HepG2 (cell line): ENCODE results near the gene ABCE1. TPM values are rescaled to one million over a fixed set of nuclear protein-coding genes. Genes with fewer than 3 reads are reported as not detected.
A peak's percentile ranks its signal among the peaks of the same experiment; 100 is the strongest.

Experiments
- EHMT2 ChIP-seq: fragments of 200-600 bp; sonication (generic); IDR thresholded peaks from 2 replicates; pipeline ENCODE4 v1.7.0; 2017; ENCODE audit warnings: antibody characterized with exemption, low read depth, low read length, borderline replicate concordance
- FUBP1 ChIP-seq: sonication (generic); formaldehyde crosslinking; IDR thresholded peaks from 2 replicates; pipeline ENCODE4 v1.5.1; 2020; ENCODE audit warnings: missing genetic modification reagents, mild to moderate bottlenecking, borderline replicate concordance
- HMG20A ChIP-seq: IDR thresholded peaks from 2 replicates; pipeline ENCODE4 v1.6.1; 2016; ENCODE audit warnings: borderline replicate concordance
- HNF4G ChIP-seq, 2 experiments: sonication (generic) in 1 of 2; formaldehyde crosslinking in 1 of 2; IDR thresholded peaks; 2 replicates each; pipeline versions ENCODE4 v1.4.0 to v1.6.1; 2011 to 2020; ENCODE audit warnings: borderline replicate concordance in 2 of 2, low read depth in 2 of 2, mild to moderate bottlenecking in 2 of 2, low read length in 1 of 2, missing genetic modification reagents in 1 of 2, moderate library complexity in 1 of 2
- IRF1 ChIP-seq: sonication (generic); formaldehyde crosslinking; IDR thresholded peaks from 2 replicates; pipeline ENCODE4 v1.4.0; 2020; ENCODE audit warnings: low read depth, mild to moderate bottlenecking, missing genetic modification reagents
- KAT7 ChIP-seq: IDR thresholded peaks from 2 replicates; pipeline ENCODE4 v1.6.1; 2018; ENCODE audit warnings: borderline replicate concordance, missing compliant biosample characterization
- KMT2B ChIP-seq: IDR thresholded peaks from 2 replicates; pipeline ENCODE4 v1.6.1; 2016; ENCODE audit warnings: missing genetic modification reagents, missing compliant biosample characterization
- MTA1 ChIP-seq: sonication (generic); formaldehyde crosslinking; IDR thresholded peaks from 2 replicates; pipeline ENCODE4 v1.4.0; 2020; ENCODE audit warnings: missing genetic modification reagents, mild to moderate bottlenecking, borderline replicate concordance
- MTF1 ChIP-seq: sonication (generic); formaldehyde crosslinking; IDR thresholded peaks from 2 replicates; pipeline ENCODE4 v1.5.0; 2020; ENCODE audit warnings: missing genetic modification reagents
- PHF5A ChIP-seq: IDR thresholded peaks from one replicate; pipeline ENCODE4 v1.6.1; 2018; ENCODE audit warnings: low read depth, missing genetic modification reagents; ENCODE audit not compliant: unreplicated experiment
- RBAK ChIP-seq: sonication (generic); formaldehyde crosslinking; IDR thresholded peaks from 2 replicates; pipeline ENCODE4 v1.5.1; 2020; ENCODE audit warnings: mild to moderate bottlenecking, missing genetic modification reagents
- SMAD9 ChIP-seq: sonication (generic); formaldehyde crosslinking; IDR thresholded peaks from 2 replicates; pipeline ENCODE4 v1.5.1; 2020; ENCODE audit warnings: mild to moderate bottlenecking, missing genetic modification reagents
- THAP7 ChIP-seq: sonication (generic); formaldehyde crosslinking; IDR thresholded peaks from 2 replicates; pipeline ENCODE4 v1.8.1; 2023; ENCODE audit warnings: mild to moderate bottlenecking, missing genetic modification reagents
- ZBED4 ChIP-seq: sonication (generic); formaldehyde crosslinking; IDR thresholded peaks from 2 replicates; pipeline ENCODE4 v1.4.0; 2020; ENCODE audit warnings: missing genetic modification reagents, borderline replicate concordance
- ZFP1 ChIP-seq: IDR thresholded peaks from 2 replicates; pipeline ENCODE4 v1.6.1; 2016
- ZFP82 ChIP-seq: sonication (generic); formaldehyde crosslinking; IDR thresholded peaks from 2 replicates; pipeline ENCODE4 v1.5.1; 2020; ENCODE audit warnings: mild to moderate bottlenecking, missing genetic modification reagents, borderline replicate concordance
- ZGPAT ChIP-seq: IDR thresholded peaks from 2 replicates; pipeline ENCODE4 v1.6.1; 2016; ENCODE audit warnings: mild to moderate bottlenecking
- ZNF510 ChIP-seq: sonication (generic); formaldehyde crosslinking; IDR thresholded peaks from 2 replicates; pipeline ENCODE4 v1.4.0; 2020; ENCODE audit warnings: low read depth, mild to moderate bottlenecking, missing genetic modification reagents
- ZSCAN22 ChIP-seq: sonication (generic); formaldehyde crosslinking; IDR thresholded peaks from 2 replicates; pipeline ENCODE4 v1.4.0; 2020; ENCODE audit warnings: mild to moderate bottlenecking, missing genetic modification reagents
- polyA plus RNA-seq, 8 experiments: library from polyadenylated mRNA; depleted of rRNA in 3 of 8; stranded (reverse) in 7 of 8; unstranded in 1 of 8; fragments of >200 nt; fragmentation: Illumina TruSeq in 4 of 8; extraction: Trizol in 4 of 8; gene quantifications; 2 replicates each; pipeline versions ENCODE4 v1.2.1 to v1.2.3, GENCODE V29; 2011 to 2016; ENCODE audit warnings: low read depth in 4 of 8, missing spikeins in 1 of 8, mixed read lengths in 1 of 8; ENCODE audit not compliant: insufficient read depth in 1 of 8
- total RNA-seq, 5 experiments: library from RNA; depleted of rRNA; stranded (reverse); fragments of >200 nt; fragmentation: Illumina TruSeq; extraction: Trizol; gene quantifications; 2 replicates each; pipeline ENCODE4 v1.2.3, GENCODE V29; 2016; ENCODE audit warnings: low read depth in 1 of 5

ABCE1 gene
- total and polyA plus RNA-seq, 2 of the 13 experiments (the other 11 are each of a cell fraction or from before 2014, with no cell fraction given) = 50.8 to 139 TPM

GRCh38 chr4:145097821-145098674, at the start of gene ABCE1, which contains the start of gene ANAPC10 (continued):
- TF ChIP-seq HNF4G (IDR thresholded peaks at IDR 0.05; ENCODE audit: borderline replicate concordance, low read depth, low read length) (no peak), HNF4G (CRISPR knock-in tag; IDR thresholded peaks at IDR 0.05; ENCODE audit: borderline replicate concordance, low read depth) (peak; percentile 50; the same call in 1 of the 2 replicates), THAP7 (CRISPR knock-in tag) (no peak; the same call in 1 of the 2 replicates), KMT2B (CRISPR knock-in tag) (peak; percentile 99), ZFP1 (CRISPR knock-in tag) (0 out of 2 replicates have a peak, but pooled peaks have one; percentile 24), MTA1 (CRISPR knock-in tag) (peak; percentile 89; the same call in 1 of the 2 replicates), ZNF510 (CRISPR knock-in tag) (peak; percentile 93; the same call in 1 of the 2 replicates), ZSCAN22 (no peak), MTF1 (CRISPR knock-in tag) (no peak), EHMT2 (peak; percentile 24; the same call in 1 of the 2 replicates), PHF5A (CRISPR knock-in tag) (no peak), SMAD9 (CRISPR knock-in tag) (no peak), ZFP82 (CRISPR knock-in tag) (no peak), ZBED4 (CRISPR knock-in tag) (no peak; the same call in 1 of the 2 replicates), KAT7 (peak; percentile 85), RBAK (CRISPR knock-in tag) (no peak), ZGPAT (CRISPR knock-in tag) (peak; percentile 83; the same call in 1 of the 2 replicates), FUBP1 (CRISPR knock-in tag) (no peak), IRF1 (no peak), HMG20A (CRISPR knock-in tag) (no peak)
